ENCODE data around the gene ZNF532. TPM values are rescaled to one million over a fixed set of nuclear protein-coding genes. Genes with fewer than 3 reads are reported as not detected.
"Not testable (repeated sequence)": the region's sequence is repeated elsewhere in the genome, so short reads cannot be mapped to it uniquely, and the experiment has no call there.

Gene ZNF532
- total RNA-seq, 1 donor, result 42.6 TPM

DNA sequence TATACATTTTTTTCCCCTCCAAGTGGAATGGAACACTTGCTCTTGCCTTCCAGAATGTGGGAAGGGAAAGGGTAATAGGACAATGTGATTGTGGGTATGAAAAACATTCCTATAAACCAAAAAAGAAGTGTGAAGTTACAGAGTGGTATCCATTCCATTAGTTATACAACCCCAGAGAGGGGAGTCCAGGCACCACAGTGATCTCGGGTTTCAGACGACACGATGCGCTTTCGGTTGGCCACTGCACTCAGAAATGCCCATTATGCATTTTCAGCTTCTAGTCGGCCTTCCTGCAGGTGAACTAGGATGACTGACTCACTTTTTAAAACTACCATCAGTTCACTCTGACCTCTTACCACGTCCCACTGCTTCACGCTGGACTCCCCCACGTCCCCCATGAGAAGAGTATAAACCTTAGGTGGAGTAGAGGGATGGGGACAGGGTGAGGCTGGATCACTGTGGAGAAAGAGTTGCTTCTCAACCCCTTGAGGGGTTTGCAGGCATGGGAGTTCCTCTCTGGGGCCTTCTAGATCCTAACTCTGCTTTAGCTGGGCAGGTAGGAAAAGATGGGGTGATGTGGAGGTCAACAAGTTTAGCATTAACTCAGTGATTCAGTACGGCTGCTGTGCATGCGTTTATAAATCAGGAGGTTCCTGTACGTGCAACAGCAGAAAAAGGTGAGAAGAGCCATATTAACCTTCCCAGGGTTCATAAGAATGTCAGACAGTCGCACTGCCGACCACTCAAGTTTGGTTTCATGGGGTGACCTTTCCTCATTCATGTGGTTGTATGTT, 50.5 kb downstream of the ZNF532 start:
- TF ChIP-seq CTCF (IDR thresholded peaks at IDR 0.05; ENCODE audit: insufficient read depth, low read length), result no peak
- no peak for DNase-seq (ENCODE audit: low read depth)
- H3K4me3 ChIP-seq (ENCODE audit: low read depth, low read length), result no peak overlapping the region

DNA sequence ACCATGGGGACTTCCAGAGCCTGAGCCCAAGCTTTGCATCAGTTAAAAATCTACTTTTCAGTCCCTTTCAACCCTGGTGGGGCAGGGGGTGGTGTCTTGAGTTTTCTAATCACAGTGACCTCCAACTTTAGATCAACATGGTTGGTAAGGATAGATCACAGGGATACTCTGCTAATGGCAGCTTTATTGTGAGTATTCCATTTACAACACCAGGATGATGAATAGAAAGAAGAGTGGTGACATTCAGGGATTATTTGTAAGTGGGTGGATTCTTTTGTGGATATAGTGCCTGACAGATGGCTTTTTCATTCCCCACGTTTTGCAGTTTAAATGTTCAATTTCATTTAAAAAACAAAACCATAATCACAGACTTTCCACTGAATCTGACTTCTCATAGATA, 51.3 kb downstream of the ZNF532 start:
- DNase-seq (ENCODE audit: low read depth), result no peak
- no peak for TF ChIP-seq CTCF (IDR thresholded peaks at IDR 0.05; ENCODE audit: insufficient read depth, low read length)
- H3K4me3 ChIP-seq (ENCODE audit: low read depth, low read length), result no peak overlapping the region

- not testable (repeated sequence) for H3K4me3 ChIP-seq (ENCODE audit: low read depth, low read length); DNase-seq (ENCODE audit: low read depth)
These were observed 55.3 kb downstream of the ZNF532 start for GRCh38 chr18:58919934-58920333.

- no peak for TF ChIP-seq CTCF (IDR thresholded peaks at IDR 0.05; ENCODE audit: insufficient read depth, low read length)
- no peak for DNase-seq (ENCODE audit: low read depth)
- H3K4me3 ChIP-seq (ENCODE audit: low read depth, low read length), result no peak overlapping the region
These were observed 58.3 kb downstream of the ZNF532 start for GRCh38 chr18:58922995-58923394.

- no peak overlapping the region for H3K4me3 ChIP-seq (ENCODE audit: low read depth, low read length)
- no peak for DNase-seq (ENCODE audit: low read depth)
- no peak for TF ChIP-seq CTCF (IDR thresholded peaks at IDR 0.05; ENCODE audit: insufficient read depth, low read length)
These were observed 59.8 kb downstream of the ZNF532 start for GRCh38 chr18:58924473-58924872.

GRCh38 chr18:58927659-58928058, 63.0 kb downstream of the ZNF532 start:
- DNase-seq (ENCODE audit: low read depth), result no peak
- H3K4me3 ChIP-seq (ENCODE audit: low read depth, low read length), result no peak overlapping the region
- no peak for TF ChIP-seq CTCF (IDR thresholded peaks at IDR 0.05; ENCODE audit: insufficient read depth, low read length)

- TF ChIP-seq CTCF (IDR thresholded peaks at IDR 0.05; ENCODE audit: insufficient read depth, low read length), result no peak
- H3K4me3 ChIP-seq (ENCODE audit: low read depth, low read length), result no peak overlapping the region
- DNase-seq (ENCODE audit: low read depth), result no peak
These were observed 63.7 kb downstream of the ZNF532 start for GRCh38 chr18:58928386-58928785.
